HepG2 (cell line): ENCODE data around the gene BABAM1. TPM values are rescaled to one million over a fixed set of nuclear protein-coding genes. Genes with fewer than 3 reads are reported as not detected.

Experiments used
- CHD2 ChIP-seq: IDR thresholded peaks from 2 replicates; pipeline ENCODE4 v1.6.1; 2011; ENCODE audit warnings: low read depth, low read length, improper control_type of control experiment
- DNMT3B ChIP-seq: conservative IDR thresholded peaks from 2 replicates; pipeline ENCODE4 v1.6.1; 2016; ENCODE audit warnings: missing biosample characterization, control low read depth
- DR1 ChIP-seq: sonication (generic); formaldehyde crosslinking; IDR thresholded peaks from 2 replicates; pipeline ENCODE4 v1.8.0; 2021; ENCODE audit warnings: mild to moderate bottlenecking, missing genetic modification reagents, inconsistent platforms
- EED ChIP-seq: sonication (generic); formaldehyde crosslinking; IDR thresholded peaks from 2 replicates; pipeline ENCODE4 v1.5.0; 2020; ENCODE audit warnings: mild to moderate bottlenecking, missing genetic modification reagents
- FOXJ3 ChIP-seq: sonication (generic); formaldehyde crosslinking; IDR thresholded peaks from 2 replicates; pipeline ENCODE4 v1.4.0; 2020; ENCODE audit warnings: missing genetic modification reagents, mild to moderate bottlenecking, borderline replicate concordance
- FOXO1 ChIP-seq: sonication (generic); formaldehyde crosslinking; IDR thresholded peaks from 2 replicates; pipeline ENCODE4 v1.4.0; 2020; ENCODE audit warnings: missing genetic modification reagents
- GMEB2 ChIP-seq: IDR thresholded peaks from 2 replicates; pipeline ENCODE4 v1.6.1; 2016; ENCODE audit warnings: missing biosample characterization, missing genetic modification reagents, low read depth
- MIER3 ChIP-seq: IDR thresholded peaks from 2 replicates; pipeline ENCODE4 v1.6.1; 2016; ENCODE audit warnings: missing compliant biosample characterization, borderline replicate concordance
- NFYB ChIP-seq: sonication (generic); formaldehyde crosslinking; IDR thresholded peaks from 2 replicates; pipeline ENCODE4 v1.4.0; 2020; ENCODE audit warnings: missing genetic modification reagents
- PTBP1 ChIP-seq: fragments of 200-400 bp; formaldehyde crosslinking; IDR thresholded peaks from 2 replicates; pipeline ENCODE4 v1.6.1; 2018; ENCODE audit warnings: low read length, low read depth; ENCODE audit not compliant: poor library complexity, severe bottlenecking
- RAD21 ChIP-seq: fragments of 450-650 bp; formaldehyde crosslinking; IDR thresholded peaks from 2 replicates; pipeline ENCODE4 v1.5.0; 2020; ENCODE audit warnings: mild to moderate bottlenecking
- RARA ChIP-seq: IDR thresholded peaks from 2 replicates; pipeline ENCODE4 v1.6.1; 2016; ENCODE audit warnings: missing genetic modification reagents, missing compliant biosample characterization
- RFX5 ChIP-seq: IDR thresholded peaks from 2 replicates; pipeline ENCODE4 v1.6.1; 2011; ENCODE audit warnings: low read depth, low read length, improper control_type of control experiment
- STAG1 ChIP-seq: sonication (generic); formaldehyde crosslinking; IDR thresholded peaks from 2 replicates; pipeline ENCODE4 v1.4.0; 2020; ENCODE audit warnings: missing genetic modification reagents
- TAF15 ChIP-seq: fragments of 200-400 bp; formaldehyde crosslinking; IDR thresholded peaks from one replicate; pipeline ENCODE4 v1.6.1; 2018; ENCODE audit warnings: mild to moderate bottlenecking, low read depth, low read length; ENCODE audit not compliant: poor library complexity, severe bottlenecking
- YY1 ChIP-seq: IDR thresholded peaks from 2 replicates; pipeline ENCODE4 v1.6.1; 2011; ENCODE audit warnings: low read length, low read depth, moderate library complexity, mild to moderate bottlenecking; ENCODE audit not compliant: insufficient read depth, insufficient replicate concordance
- ZBTB21 ChIP-seq: sonication (generic); formaldehyde crosslinking; IDR thresholded peaks from 2 replicates; pipeline ENCODE4 v1.4.0; 2020; ENCODE audit warnings: missing genetic modification reagents
- ZFY ChIP-seq: sonication (generic); formaldehyde crosslinking; IDR thresholded peaks from 2 replicates; pipeline ENCODE4 v1.4.0; 2020; ENCODE audit warnings: missing genetic modification reagents
- ZNF235 ChIP-seq: sonication (generic); formaldehyde crosslinking; IDR thresholded peaks from 2 replicates; pipeline ENCODE4 v1.8.1; 2023; ENCODE audit warnings: mild to moderate bottlenecking, missing genetic modification reagents, borderline replicate concordance
- ZNF264 ChIP-seq: sonication (generic); formaldehyde crosslinking; IDR thresholded peaks from 2 replicates; pipeline ENCODE4 v1.4.0; 2020; ENCODE audit warnings: missing genetic modification reagents
- ZNF280B ChIP-seq: sonication (generic); formaldehyde crosslinking; IDR thresholded peaks from 2 replicates; pipeline ENCODE4 v1.5.0; 2020; ENCODE audit warnings: missing genetic modification reagents, mild to moderate bottlenecking, borderline replicate concordance
- ZNF501 ChIP-seq: sonication (generic); formaldehyde crosslinking; IDR thresholded peaks from 2 replicates; pipeline ENCODE4 v1.5.1; 2020; ENCODE audit warnings: mild to moderate bottlenecking, moderate library complexity, missing genetic modification reagents
- ZNF598 ChIP-seq: sonication (generic); formaldehyde crosslinking; IDR thresholded peaks from 2 replicates; pipeline ENCODE4 v1.5.1; 2020; ENCODE audit warnings: mild to moderate bottlenecking, missing genetic modification reagents, borderline replicate concordance
- ZNF652 ChIP-seq: IDR thresholded peaks from 2 replicates; pipeline ENCODE4 v1.6.1; 2016; ENCODE audit warnings: low read depth, borderline replicate concordance
- ZNF740 ChIP-seq: sonication (generic); formaldehyde crosslinking; IDR thresholded peaks from 2 replicates; pipeline ENCODE4 v1.4.0; 2020; ENCODE audit warnings: missing genetic modification reagents
- ZNF784 ChIP-seq: sonication (generic); formaldehyde crosslinking; IDR thresholded peaks from 2 replicates; pipeline ENCODE4 v1.5.1; 2020; ENCODE audit warnings: missing genetic modification reagents, mild to moderate bottlenecking, borderline replicate concordance
- ZNF800 ChIP-seq: sonication (generic); formaldehyde crosslinking; IDR thresholded peaks from 2 replicates; pipeline ENCODE4 v1.4.0; 2020; ENCODE audit warnings: missing genetic modification reagents
- polyA plus RNA-seq, 8 experiments: library from polyadenylated mRNA; depleted of rRNA in 3 of 8; stranded (reverse) in 7 of 8; unstranded in 1 of 8; fragments of >200 nt; fragmentation: Illumina TruSeq in 4 of 8; extraction: Trizol in 4 of 8; gene quantifications; 2 replicates each; pipeline versions ENCODE4 v1.2.1 to v1.2.3, GENCODE V29; 2011 to 2016; ENCODE audit warnings: low read depth in 4 of 8, missing spikeins in 1 of 8, mixed read lengths in 1 of 8; ENCODE audit not compliant: insufficient read depth in 1 of 8
- total RNA-seq, 5 experiments: library from RNA; depleted of rRNA; stranded (reverse); fragments of >200 nt; fragmentation: Illumina TruSeq; extraction: Trizol; gene quantifications; 2 replicates each; pipeline ENCODE4 v1.2.3, GENCODE V29; 2016; ENCODE audit warnings: low read depth in 1 of 5

Gene BABAM1
- total and polyA plus RNA-seq, 2 of the 13 experiments (the other 11 are each of a cell fraction or from before 2014, with no cell fraction given), result 70.0 to 82.0 TPM

GRCh38 chr19:17255150-17255621 lies 12.1 kb upstream of the BABAM1 start (continued):
- TF ChIP-seq RARA (CRISPR knock-in tag), result peak; percentile 40; the same call in 1 of the 2 replicates
- TF ChIP-seq ZFY, result peak; percentile 74
- TF ChIP-seq ZNF784 (CRISPR knock-in tag), result no peak
- TF ChIP-seq DNMT3B (CRISPR knock-in tag), result no peak
- TF ChIP-seq ZNF235 (CRISPR knock-in tag), result no peak
- no peak; the same call in 1 of the 2 replicates for TF ChIP-seq ZNF598
- no peak for TF ChIP-seq ZNF800 (CRISPR knock-in tag)
- no peak for TF ChIP-seq STAG1 (CRISPR knock-in tag)
- TF ChIP-seq RAD21 (CRISPR knock-in tag), result no peak
- 0 out of 2 replicates have a peak, but pooled peaks have one; percentile 23 for TF ChIP-seq EED
- TF ChIP-seq ZBTB21 (CRISPR knock-in tag), result no peak
- TF ChIP-seq CHD2, result no peak
- no peak for TF ChIP-seq NFYB (CRISPR knock-in tag)
- TF ChIP-seq MIER3 (CRISPR knock-in tag), result no peak
- no peak for TF ChIP-seq FOXJ3 (CRISPR knock-in tag)
- no peak for TF ChIP-seq ZNF264 (CRISPR knock-in tag)
- TF ChIP-seq ZNF652, result no peak
- TF ChIP-seq GMEB2 (CRISPR knock-in tag), result no peak
- TF ChIP-seq TAF15, result no peak
- TF ChIP-seq DR1 (CRISPR knock-in tag), result no peak
- TF ChIP-seq YY1, result peak; percentile 38
- TF ChIP-seq ZNF501 (CRISPR knock-in tag), result no peak
- no peak for TF ChIP-seq PTBP1
- TF ChIP-seq RFX5, result no peak
- TF ChIP-seq ZNF740 (CRISPR knock-in tag), result no peak
- no peak; the same call in 1 of the 2 replicates for TF ChIP-seq FOXO1 (CRISPR knock-in tag)
- TF ChIP-seq ZNF280B (CRISPR knock-in tag), result peak; percentile 30; the same call in 1 of the 2 replicates
